Left forelimb (tissue), 1 donor: ENCODE results near the gene UBC.

Source experiments
- DNase-seq: peaks from one replicate; pipeline ENCODE4 v3.0.0-alpha.2; 2018; ENCODE audit warnings: low spot score

UBC gene

DNA sequence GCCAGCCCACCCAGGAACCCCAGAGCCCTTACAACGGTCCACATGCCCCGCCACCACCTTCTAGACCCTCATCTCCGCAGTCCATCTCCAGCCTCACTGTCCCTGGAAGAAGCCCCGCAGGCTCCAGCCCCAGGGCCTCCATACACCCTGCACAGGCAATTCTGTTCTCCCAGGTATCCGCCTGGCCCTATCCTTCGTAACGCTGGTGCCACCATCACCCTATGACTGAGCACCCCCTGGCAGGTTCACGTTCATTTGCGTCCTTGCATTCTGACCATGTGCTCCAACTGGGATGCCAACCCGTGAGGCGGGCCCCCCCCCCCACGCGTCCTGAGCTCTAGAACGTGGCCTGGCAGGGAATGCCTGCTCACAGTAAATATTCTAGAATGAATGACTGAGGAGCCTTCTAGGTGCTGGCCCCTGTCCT lies 50.1 kb downstream of the UBC start:
- DNase-seq, result no peak

DNA sequence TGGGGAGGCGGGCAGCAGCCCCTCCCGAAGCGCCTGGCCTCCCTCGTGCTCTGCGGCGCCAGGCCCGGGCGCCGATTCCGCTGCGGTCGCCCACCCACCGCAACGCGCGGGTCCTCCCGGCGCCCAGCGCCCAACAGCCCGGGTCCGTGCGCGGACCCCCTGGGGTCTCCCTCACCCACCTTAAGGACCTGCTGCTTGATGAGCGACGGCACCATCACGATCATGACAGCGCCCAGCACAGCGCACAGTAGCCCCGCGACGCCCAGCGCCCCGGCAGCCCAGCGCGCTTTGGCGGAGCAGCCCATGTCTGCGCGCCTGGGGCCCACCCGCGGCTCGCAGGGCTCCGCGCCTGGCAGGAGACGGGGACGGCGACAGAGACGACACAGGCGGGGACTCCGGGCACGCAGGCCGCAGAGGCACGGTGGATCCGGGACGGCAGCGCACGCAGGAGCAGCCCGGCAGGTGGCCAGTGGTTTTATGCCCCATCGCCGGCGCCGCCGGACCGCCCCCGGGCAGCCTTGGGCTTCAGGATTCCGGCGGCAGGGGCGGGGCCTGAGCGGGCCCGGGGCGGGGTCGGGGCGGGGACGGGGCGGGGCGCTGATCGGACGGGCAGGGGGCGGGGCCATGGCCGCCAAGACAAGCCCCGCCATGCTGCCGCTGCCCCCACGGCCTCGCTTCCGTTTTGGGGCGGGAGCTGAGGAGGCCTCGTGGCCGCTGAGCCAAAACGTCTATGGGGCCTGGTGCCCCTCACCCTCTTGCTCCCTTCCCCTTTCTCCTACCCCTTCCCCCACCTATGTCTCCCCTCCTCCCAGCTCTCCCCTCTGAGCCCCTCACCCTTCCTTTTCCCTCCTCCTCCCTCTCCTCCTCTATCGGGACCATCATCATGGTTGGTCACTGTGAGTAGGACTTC lies 50.8 kb downstream of the UBC start, which contains the start of gene SCARB1:
TSS of gene SCARB1 (minus strand) at position 449 of the 910 bp plus-strand sequence. CDS start at position 305, 144 bp downstream.
- DNase-seq, result peak; percentile 94

DNA sequence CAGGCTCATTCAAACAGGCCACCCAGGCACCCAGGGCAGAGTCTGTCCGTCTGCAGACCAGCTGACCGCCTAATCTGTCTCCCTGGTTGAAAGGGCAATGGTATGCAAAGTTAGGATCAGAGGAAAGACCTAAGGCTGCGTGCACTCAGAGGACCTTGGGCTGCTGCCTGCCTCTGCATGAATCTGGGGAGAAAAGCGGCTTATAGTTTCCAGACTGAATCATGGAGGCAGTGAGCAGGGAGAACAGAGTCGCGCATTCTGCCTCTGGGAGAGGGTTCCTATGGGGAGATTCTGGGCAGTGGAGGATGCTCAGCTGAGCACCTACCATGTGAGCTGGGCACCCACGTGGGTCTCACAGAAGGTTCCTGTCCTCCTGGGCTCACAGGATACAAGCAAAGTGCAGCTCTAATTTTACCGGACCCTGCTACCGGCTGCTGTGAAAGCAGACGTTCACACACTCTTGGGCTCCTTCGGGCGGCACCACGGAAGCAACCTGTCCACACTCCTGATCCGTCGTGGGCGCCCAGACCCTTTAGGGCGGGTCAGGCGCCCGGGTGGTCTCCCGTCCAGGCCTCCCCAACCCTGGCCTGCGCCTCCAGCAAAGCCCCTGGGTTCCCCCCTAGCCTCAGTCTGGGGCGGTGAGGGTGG lies 51.6 kb downstream of the UBC start:
- no peak for DNase-seq

DNA sequence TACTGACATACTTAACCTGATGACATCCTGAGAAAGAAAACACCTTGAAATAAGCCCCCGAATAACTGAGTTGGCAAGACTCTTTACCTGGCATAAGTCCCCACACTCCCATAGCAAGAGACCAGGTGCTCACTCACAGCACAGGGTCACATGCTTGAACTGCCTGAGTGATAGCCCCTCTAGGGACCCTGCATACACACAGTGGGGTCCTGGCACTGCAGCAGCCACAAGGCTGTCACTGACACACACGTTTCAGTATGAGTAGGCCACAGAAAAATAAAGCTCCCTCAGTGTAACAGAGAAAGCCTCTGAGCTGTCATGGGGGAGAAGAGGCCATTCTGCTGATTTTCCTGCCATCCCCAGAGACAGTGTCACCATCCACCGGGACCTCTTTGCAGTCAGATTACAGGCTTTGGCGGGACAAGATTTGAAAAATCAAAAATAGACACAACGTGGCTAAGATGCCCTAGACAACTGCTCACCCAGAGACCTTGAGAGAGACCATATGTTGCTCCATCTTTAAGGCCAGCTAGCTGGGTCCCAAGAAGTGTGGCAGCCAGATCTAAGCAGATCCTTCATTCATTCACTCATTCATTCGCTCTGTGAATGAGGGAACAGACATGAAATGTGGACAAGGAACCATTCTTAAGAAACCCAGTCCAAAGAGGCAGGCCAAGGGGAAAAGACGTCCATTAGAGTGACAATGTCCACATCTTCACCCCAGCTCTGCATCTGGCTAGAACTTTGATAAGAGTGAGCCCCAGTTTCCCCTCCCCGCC lies 52.4 kb downstream of the UBC start:
- DNase-seq, result no peak
